AG04449 (cell line): ENCODE measurements around the gene NRG2.

Source experiments
- CTCF ChIA-PET: fragments of 350-600 bp; formaldehyde crosslinking; extraction: SDS; loops from one replicate; lab custom pipeline; 2021; ENCODE audit warnings: antibody characterized with exemption; lab: Yijun Ruan, JAX
- POLR2A ChIA-PET: fragments of 400-600, 350-600 bp; formaldehyde crosslinking; extraction: SDS; loops from one replicate; lab custom pipeline; 2020; ENCODE audit warnings: antibody characterized with exemption, inconsistent platforms; lab: Yijun Ruan, JAX
- DNase-seq: peaks from one replicate; pipeline ENCODE4 v3.0.0-alpha.2; 2010; ENCODE audit warnings: low read depth, low spot score
- H3K4me3 ChIP-seq: 2 replicates; pipeline ENCODE4 v1.5.1; 2011; ENCODE audit warnings: low read depth, mild to moderate bottlenecking, control low read depth, low read length
- CTCF ChIP-seq: IDR thresholded peaks from one replicate; pipeline ENCODE4 v1.5.1; 2011; ENCODE audit warnings: mild to moderate bottlenecking, moderate library complexity, low read length, control low read depth, inconsistent platforms; ENCODE audit not compliant: insufficient read depth; ENCODE audit errors: missing control alignments

The NRG2 gene

GRCh38 chr5:139882961-139883539 is 160.0 kb downstream of the NRG2 start:
- ChIA-PET POLR2A (no interaction called here), CTCF (interaction anchor here (1.3 kb wide), 1 partner anchor 86 kb away, joined by 4 read pairs; no protein-coding TSS in a partner anchor)
- no peak for DNase-seq
- H3K4me3 ChIP-seq, result no peak overlapping the region
- no peak for TF ChIP-seq CTCF

DNA sequence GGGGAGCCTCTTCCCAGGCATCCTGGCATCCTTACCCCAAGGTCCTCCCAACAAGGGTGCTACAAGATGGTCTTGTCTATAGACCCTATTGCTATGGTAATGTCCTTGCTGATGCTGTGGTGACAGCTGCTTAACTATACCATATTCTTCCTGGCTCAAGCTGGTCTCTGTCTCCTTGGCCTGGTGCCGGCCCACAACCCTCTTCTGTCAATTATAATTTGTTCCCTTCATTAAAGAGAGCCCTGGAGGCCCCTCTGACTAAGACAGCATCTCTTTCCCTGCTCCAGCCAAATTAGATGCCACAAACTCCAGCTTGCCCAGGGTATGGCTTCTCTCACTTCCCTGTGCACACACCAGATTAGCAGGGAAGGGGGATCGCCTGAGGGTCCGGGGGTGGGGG is 160.8 kb downstream of the NRG2 start:
- CTCF ChIA-PET, result interaction anchor here (1.3 kb wide), 1 partner anchor 87 kb away, joined by 4 read pairs; no protein-coding TSS in a partner anchor
- POLR2A ChIA-PET, result no interaction called here
- no peak for TF ChIP-seq CTCF
- H3K4me3 ChIP-seq, result no peak overlapping the region
- DNase-seq, result no peak

GRCh38 chr5:139881143-139881733 is 161.9 kb downstream of the NRG2 start:
- CTCF ChIA-PET, result interaction anchor here (0.8 to 1.1 kb wide), 2 partner anchors 17 to 82 kb away, joined by 3 read pairs; no protein-coding TSS in a partner anchor
- no peak overlapping the region for H3K4me3 ChIP-seq
- DNase-seq, result no peak
- POLR2A ChIA-PET, result no interaction called here
- no peak for TF ChIP-seq CTCF

DNA sequence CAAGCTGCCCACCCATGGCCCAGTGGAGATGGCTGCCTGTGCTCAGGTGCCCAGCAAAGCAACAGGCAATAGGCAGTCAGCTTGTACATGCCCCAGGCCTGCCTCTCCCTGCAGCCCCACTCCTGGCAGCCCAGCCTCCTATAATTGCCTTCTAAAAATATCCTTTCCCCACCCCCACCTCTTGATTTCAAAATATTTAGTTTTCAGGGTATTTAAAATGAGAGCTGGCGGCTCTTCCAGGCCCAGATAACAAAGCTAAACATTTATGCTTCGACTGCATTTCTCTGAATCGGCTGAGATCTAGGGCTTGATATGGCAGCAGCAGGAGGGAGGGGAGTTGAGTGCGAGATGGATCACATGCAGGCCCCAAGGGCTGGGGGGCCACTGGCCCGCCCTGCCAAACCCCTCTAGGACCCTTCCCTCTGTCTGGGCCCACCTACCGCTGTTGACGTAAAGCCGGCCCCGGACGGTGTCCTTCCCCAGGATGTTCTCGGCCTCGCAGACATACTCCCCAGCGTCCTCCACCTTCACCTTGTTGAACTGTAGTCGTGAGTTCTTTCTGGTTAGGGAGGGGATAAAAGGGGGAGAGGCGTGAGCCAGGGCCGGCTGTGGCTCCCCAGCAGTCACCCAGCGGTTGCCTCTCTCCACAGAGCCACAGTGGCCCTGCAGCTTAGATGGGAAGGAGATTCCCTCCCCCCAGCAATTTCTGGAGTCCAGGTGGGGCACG is 162.5 kb downstream of the NRG2 start:
- ChIA-PET POLR2A (no interaction called here), CTCF (interaction anchor here (0.6 to 1.1 kb wide), 2 partner anchors 81 to 90 kb away, joined by 3 read pairs; no protein-coding TSS in a partner anchor)
- DNase-seq, result no peak
- TF ChIP-seq CTCF, result no peak
- no peak overlapping the region for H3K4me3 ChIP-seq

DNA sequence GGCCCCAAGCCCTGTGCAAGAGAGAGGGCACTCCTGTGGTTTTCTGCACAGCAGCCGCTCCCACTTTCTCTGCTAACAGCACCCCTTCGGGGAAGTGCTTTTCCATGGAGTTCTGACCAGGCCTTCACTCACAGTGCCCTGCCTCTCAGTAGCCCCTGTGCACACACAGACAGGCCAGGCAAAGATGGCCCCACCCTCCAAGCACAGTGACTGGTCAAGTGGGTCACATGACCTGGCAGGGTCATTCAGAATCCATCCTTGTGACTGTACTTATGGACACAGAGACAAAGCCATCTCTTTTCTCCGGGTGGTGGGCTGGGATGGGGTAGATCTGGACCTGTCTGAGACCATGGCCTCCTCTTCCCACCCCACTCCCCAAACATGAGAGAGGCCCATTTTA is 165.0 kb downstream of the NRG2 start:
- ChIA-PET CTCF (interaction anchor here (1.3 to 1.5 kb wide), 2 partner anchors 89 to 91 kb away, joined by 4 to 6 read pairs; no protein-coding TSS in a partner anchor), POLR2A (no interaction called here)
- no peak for DNase-seq
- no peak overlapping the region for H3K4me3 ChIP-seq
- no peak for TF ChIP-seq CTCF

DNA sequence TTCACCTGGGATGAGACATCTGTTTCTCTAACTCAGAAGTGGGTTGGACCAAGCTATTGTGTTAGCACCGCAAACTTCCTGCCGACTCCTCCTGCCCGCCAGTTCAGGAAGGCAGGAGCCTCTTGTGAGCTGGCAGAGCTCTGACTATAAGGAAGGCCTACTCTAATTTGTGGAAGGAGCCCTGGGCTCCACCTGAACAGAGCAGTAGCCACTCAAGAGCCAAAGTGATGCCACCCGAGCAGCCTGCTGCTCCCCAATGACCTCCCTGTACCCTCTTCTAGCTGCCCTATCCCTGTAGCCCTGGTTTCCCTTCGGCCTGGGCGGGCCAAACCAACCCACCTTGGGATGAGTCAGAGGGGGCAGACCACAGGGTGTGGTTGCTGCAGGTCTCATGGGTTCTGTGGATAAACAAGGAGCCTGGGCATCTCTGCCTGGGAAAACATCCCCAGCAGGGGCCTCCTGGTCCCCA is 165.9 kb downstream of the NRG2 start:
- ChIA-PET CTCF (interaction anchor here (1.5 kb wide), 1 partner anchor 90 kb away, joined by 6 read pairs; no protein-coding TSS in a partner anchor), POLR2A (no interaction called here)
- no peak overlapping the region for H3K4me3 ChIP-seq
- TF ChIP-seq CTCF, result no peak
- DNase-seq, result no peak
